Esophagus squamous epithelium (tissue), 5 donors: Measurements from ENCODE around the gene WNT16. TPM values are rescaled to one million over a fixed set of nuclear protein-coding genes. Genes with fewer than 3 reads are reported as not detected.

Experiments
- DNase-seq: peaks from one replicate; lab custom pipeline; 2025; lab: John Stamatoyannopoulos, UW
- H3K27ac ChIP-seq, 4 donors: fragments of 200-600 bp; sonication (generic); one replicate each; pipeline ENCODE4 v1.5.1; 2016 to 2019; ENCODE audit warnings: mild to moderate bottlenecking in 1 of 4
- H3K27me3 ChIP-seq, 4 donors: fragments of 200-600 bp; sonication (generic); 1 replicate in 3 of 4; 2 replicates in 1 of 4; pipeline versions ENCODE4 v1.5.1 to v1.6.0; 2017 to 2021; ENCODE audit warnings: antibody characterized with exemption in 1 of 4
- H3K36me3 ChIP-seq, 3 donors: fragments of 200-600 bp; sonication (generic); one replicate each; pipeline ENCODE4 v1.5.1; 2016 to 2019
- H3K4me1 ChIP-seq, 3 donors: fragments of 200-600 bp; sonication (generic); one replicate each; pipeline ENCODE4 v1.5.1; 2017 to 2019
- H3K4me3 ChIP-seq, 4 donors: fragments of 200-600 bp; sonication (generic); 1 replicate in 3 of 4; 2 replicates in 1 of 4; pipeline ENCODE4 v1.5.1; 2016 to 2019; ENCODE audit warnings: mild to moderate bottlenecking in 2 of 4, moderate library complexity in 1 of 4
- H3K9me3 ChIP-seq, 3 donors: fragments of 200-600 bp; sonication (generic); one replicate each; pipeline ENCODE4 v1.5.1; 2016 to 2019
- POLR2A ChIP-seq, 4 donors: fragments of 450-650 bp; IDR thresholded peaks; one replicate each; pipeline ENCODE4 v1.6.1; 2017; ENCODE audit warnings: antibody characterized with exemption in 4 of 4, mild to moderate bottlenecking in 4 of 4, moderate library complexity in 3 of 4
- WGBS, 2 donors: methylation state at CpG; one replicate each; pipeline ENCODE4 v1.1.5; 2018; 5-methylcytosine and 5-hydroxymethylcytosine counted together
- intact Hi-C: fragments of 100-400 bp; cut with DNase I; formaldehyde crosslinking; loops from one replicate; pipeline ENCODE4 v1.15.0; 2022
- total RNA-seq, 4 donors: library from RNA; depleted of rRNA; stranded (reverse); fragments of >200 nt; gene quantifications; one replicate each; pipeline ENCODE4 v1.1.0, GENCODE V29; 2016
- TF ChIP-seq, protein P1 (sequence below), 6 experiments: fragments of 450-650 bp in 4 of 6; fragments of 200-600 bp in 2 of 6; sonication (generic) in 2 of 6; IDR thresholded peaks; one replicate each; pipeline ENCODE4 v1.5.1; 2016 to 2019; ENCODE audit warnings: antibody characterized with exemption in 6 of 6, mild to moderate bottlenecking in 4 of 6, moderate library complexity in 4 of 6
- donor health status: DM: yes; HTN: yes; CAD: no.

Gene WNT16
- total RNA-seq, 4 donors from 2014 or later, result 0.18 to 0.29 (median 0.19) TPM; not detected in 1

DNA sequence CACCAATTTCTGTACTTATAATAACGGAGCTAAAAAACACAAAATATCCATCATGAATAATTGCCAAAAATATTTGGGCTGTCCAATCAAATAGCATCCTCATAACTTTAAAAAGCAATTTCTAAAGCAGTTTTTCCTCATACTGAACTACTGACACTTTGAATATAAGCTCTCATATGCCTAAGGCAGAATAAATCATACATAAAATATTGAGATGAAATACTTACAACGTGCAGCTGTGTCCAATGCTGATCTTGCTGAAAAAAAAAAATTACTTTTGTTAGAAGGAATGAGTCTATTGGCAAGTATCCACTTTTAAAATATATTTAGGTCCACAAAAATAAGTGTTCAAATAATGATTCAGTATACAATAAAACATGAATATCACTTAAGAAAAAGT, 43.1 kb downstream of the WNT16 start:
- Histone ChIP-seq H3K27ac (no peak overlapping the region), H3K36me3 (peaks cover 0 to 66% (median 0%) of the 10 kb centered on the region in 3 donors), H3K4me3 (no peak overlapping the region), H3K9me3 (no peaks in the 10 kb centered on the region), H3K4me1 (peaks cover 0 to 23% (median 7%) of the 10 kb centered on the region in 3 donors), H3K27me3 (no peaks in the 10 kb centered on the region)
- intact Hi-C loops, result no loop called here
- TF ChIP-seq, protein P1, sequence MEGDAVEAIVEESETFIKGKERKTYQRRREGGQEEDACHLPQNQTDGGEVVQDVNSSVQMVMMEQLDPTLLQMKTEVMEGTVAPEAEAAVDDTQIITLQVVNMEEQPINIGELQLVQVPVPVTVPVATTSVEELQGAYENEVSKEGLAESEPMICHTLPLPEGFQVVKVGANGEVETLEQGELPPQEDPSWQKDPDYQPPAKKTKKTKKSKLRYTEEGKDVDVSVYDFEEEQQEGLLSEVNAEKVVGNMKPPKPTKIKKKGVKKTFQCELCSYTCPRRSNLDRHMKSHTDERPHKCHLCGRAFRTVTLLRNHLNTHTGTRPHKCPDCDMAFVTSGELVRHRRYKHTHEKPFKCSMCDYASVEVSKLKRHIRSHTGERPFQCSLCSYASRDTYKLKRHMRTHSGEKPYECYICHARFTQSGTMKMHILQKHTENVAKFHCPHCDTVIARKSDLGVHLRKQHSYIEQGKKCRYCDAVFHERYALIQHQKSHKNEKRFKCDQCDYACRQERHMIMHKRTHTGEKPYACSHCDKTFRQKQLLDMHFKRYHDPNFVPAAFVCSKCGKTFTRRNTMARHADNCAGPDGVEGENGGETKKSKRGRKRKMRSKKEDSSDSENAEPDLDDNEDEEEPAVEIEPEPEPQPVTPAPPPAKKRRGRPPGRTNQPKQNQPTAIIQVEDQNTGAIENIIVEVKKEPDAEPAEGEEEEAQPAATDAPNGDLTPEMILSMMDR (IDR thresholded peaks at IDR 0.05), result no peak
- TF ChIP-seq POLR2A (IDR thresholded peaks at IDR 0.05), result no peak
- no peak for DNase-seq
- WGBS, 2 donors, result 52 to 54% methylated on average over 2 of the region's 2 CpGs

DNA sequence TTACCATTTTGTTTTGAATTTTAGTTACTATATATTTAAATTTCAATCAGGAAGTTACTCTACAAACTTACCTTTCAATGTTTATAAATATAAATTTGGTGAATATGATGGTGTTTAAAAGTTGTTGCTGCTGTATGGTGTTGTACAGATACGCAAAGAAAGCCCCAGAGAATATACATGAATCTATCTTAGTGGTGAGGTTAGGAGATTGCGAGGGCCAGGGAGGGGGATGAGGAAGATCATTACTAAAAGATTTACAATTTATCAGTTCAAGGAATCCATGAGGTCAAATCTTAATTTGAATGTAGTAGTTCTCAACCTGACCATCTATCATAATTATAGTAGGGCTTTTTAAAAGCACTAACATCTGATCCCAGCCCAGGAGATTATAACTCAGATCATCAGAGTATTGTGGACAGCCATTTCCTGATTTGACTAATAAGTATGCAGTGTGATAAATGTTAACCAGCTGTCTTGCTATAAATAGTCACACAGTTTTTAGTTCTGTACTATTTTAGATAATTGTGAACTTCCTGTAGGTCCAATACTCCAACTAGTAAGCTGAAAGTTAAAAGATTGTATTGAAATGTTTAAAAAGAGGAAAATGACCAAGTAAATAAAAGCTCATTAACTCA, 43.7 kb downstream of the WNT16 start:
- Histone ChIP-seq H3K9me3 (no peaks in the 10 kb centered on the region), H3K36me3 (peaks cover 0 to 71% (median 0%) of the 10 kb centered on the region in 3 donors), H3K4me3 (no peak overlapping the region), H3K27ac (peak overlapping the region in 1 of 4 donors; percentile 13), H3K27me3 (no peaks in the 10 kb centered on the region), H3K4me1 (peaks cover 0 to 23% (median 7%) of the 10 kb centered on the region in 3 donors)
- intact Hi-C loops, result no loop called here
- no peak for TF ChIP-seq POLR2A (IDR thresholded peaks at IDR 0.05)
- TF ChIP-seq, protein P1 (IDR thresholded peaks at IDR 0.05), result no peak
- 85 to 87% methylated on average over 2 of the region's 2 CpGs for WGBS, 2 donors
- no peak for DNase-seq

DNA sequence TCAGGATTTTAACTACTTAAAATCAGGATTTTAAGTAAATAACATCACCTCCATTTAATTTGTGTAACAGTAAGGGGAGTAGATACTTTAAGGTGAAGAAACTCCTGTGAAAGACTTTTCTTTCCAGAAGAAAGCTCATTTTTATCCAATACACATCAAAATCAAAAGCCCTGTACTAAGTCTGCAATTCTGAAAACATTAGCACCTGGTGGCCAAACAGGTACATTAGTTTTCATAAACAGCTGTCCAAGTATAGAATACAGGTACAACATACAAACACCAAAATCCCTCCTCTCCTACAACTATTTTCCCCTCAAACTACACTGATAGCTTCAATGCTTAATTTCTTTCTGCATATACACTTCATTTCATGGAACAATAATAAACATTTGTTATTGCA, 44.4 kb downstream of the WNT16 start:
- no peak overlapping the region for H3K4me3 ChIP-seq
- no peaks in the 10 kb centered on the region for H3K9me3 ChIP-seq
- H3K27ac ChIP-seq, result peak overlapping the region in 1 of 4 donors; percentile 13
- intact Hi-C loops, result no loop called here
- TF ChIP-seq, protein P1 (IDR thresholded peaks at IDR 0.05), result peak in 2 of 6 experiments; percentile 15 to 27
- no peak for TF ChIP-seq POLR2A (IDR thresholded peaks at IDR 0.05)
- H3K36me3 ChIP-seq, result peaks cover 0 to 71% (median under 1%) of the 10 kb centered on the region in 3 donors
- H3K27me3 ChIP-seq, result no peaks in the 10 kb centered on the region
- H3K4me1 ChIP-seq, result peaks cover 0 to 23% (median 7%) of the 10 kb centered on the region in 3 donors
- DNase-seq, result no peak

DNA sequence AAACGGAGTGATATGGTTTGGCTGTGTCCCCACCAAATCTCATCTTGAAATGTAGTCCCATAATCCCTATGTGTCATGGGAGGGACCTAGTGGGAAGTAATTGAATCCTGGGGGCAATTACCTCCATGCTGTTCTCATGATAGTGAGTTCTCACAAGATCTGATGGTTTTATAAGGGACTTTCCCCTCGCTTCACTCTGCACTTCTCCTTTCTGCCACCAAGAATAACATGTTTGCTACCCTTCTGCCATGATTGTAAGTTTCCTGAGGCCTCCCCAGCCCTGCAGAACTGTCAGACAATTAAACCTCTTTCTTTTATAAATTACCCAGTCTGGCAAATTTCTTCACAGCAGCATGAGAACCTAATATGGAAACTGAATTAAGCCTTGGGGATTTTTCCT, 48.2 kb downstream of the WNT16 start:
- TF ChIP-seq POLR2A (IDR thresholded peaks at IDR 0.05), result no peak
- TF ChIP-seq, protein P1 (IDR thresholded peaks at IDR 0.05), result no peak
- H3K4me1 ChIP-seq, result peaks cover 0 to 14% (median 3%) of the 10 kb centered on the region in 3 donors
- intact Hi-C loops, result no loop called here
- H3K36me3 ChIP-seq, result peaks cover 0 to 57% (median 4%) of the 10 kb centered on the region in 3 donors
- no peak overlapping the region for H3K4me3 ChIP-seq
- H3K27me3 ChIP-seq, result no peaks in the 10 kb centered on the region
- no peak overlapping the region for H3K27ac ChIP-seq
- WGBS, 2 donors, result 82 to 94% methylated on average over 2 of the region's 2 CpGs
- no peaks in the 10 kb centered on the region for H3K9me3 ChIP-seq
- no peak for DNase-seq

DNA sequence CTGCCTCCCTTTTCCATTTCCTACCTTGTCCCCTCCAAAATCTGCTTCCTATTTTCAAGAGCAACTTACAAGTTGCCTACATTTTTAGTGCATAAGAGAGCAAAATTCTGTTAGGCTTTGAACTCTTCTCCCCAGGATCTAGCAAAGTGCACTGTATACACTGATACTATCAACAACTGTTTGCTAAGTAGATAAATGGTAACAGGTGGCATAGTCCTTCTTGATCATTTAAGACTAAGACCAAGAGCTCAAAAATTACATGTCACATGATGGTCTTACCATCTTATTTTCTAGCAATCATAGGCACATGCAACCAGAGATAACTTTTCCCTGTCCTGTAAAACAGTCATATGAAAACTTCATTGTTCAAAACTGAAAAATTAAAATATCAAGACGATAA, 51.1 kb downstream of the WNT16 start:
- peaks cover 0 to 10% (median 0%) of the 10 kb centered on the region in 3 donors for H3K4me1 ChIP-seq
- intact Hi-C loops, result no loop called here
- WGBS, 2 donors, result 72 to 82% methylated on average over 1 of the region's 1 CpG
- no peak for DNase-seq
- TF ChIP-seq, protein P1 (IDR thresholded peaks at IDR 0.05), result no peak
- no peak for TF ChIP-seq POLR2A (IDR thresholded peaks at IDR 0.05)
- peaks cover 0 to 52% (median 4%) of the 10 kb centered on the region in 3 donors for H3K36me3 ChIP-seq
- no peaks in the 10 kb centered on the region for H3K27me3 ChIP-seq
- no peak overlapping the region for H3K4me3 ChIP-seq
- no peak overlapping the region for H3K27ac ChIP-seq
- H3K9me3 ChIP-seq, result no peaks in the 10 kb centered on the region
